Prostate gland (tissue), 2 donors: ENCODE results near the gene LRRN2. TPM values are rescaled to one million over a fixed set of nuclear protein-coding genes. Genes with fewer than 3 reads are reported as not detected.

Experiments used
- DNase-seq: peaks from one replicate; pipeline ENCODE4 v3.0.0-alpha.2; 2019; ENCODE audit warnings: low spot score
- H3K27ac ChIP-seq, 2 donors: fragments of 200-600 bp; sonication (generic); 2 replicates each; pipeline ENCODE4 v1.5.1; 2017 to 2019
- H3K27me3 ChIP-seq: fragments of 200-600 bp; sonication (generic); replicated peaks from 2 replicates; pipeline ENCODE4 v1.5.1; 2019; ENCODE audit not compliant: insufficient read depth
- H3K36me3 ChIP-seq, 2 donors: fragments of 200-600 bp; sonication (generic); 1 replicate in 1 of 2; 2 replicates in 1 of 2; pipeline versions ENCODE4 v1.5.1 to v1.8.1; 2017 to 2019
- H3K4me1 ChIP-seq: fragments of 200-600 bp; sonication (generic); replicated peaks from 2 replicates; pipeline ENCODE4 v1.5.1; 2019
- H3K4me3 ChIP-seq, 2 donors: fragments of 200-600 bp; sonication (generic); 2 replicates each; pipeline ENCODE4 v1.5.1; 2017 to 2019
- H3K9me3 ChIP-seq: fragments of 200-600 bp; sonication (generic); 2 replicates; pipeline ENCODE4 v1.5.1; 2017
- POLR2A ChIP-seq: fragments of 450-650 bp; IDR thresholded peaks from one replicate; pipeline ENCODE4 v1.6.1; 2016; ENCODE audit warnings: antibody characterized with exemption, mild to moderate bottlenecking
- POLR2AphosphoS5 ChIP-seq: sonication (generic); formaldehyde crosslinking; IDR thresholded peaks from one replicate; pipeline ENCODE4 v1.6.1; 2017; ENCODE audit warnings: antibody characterized with exemption
- WGBS: methylation state at CpG from one replicate; pipeline ENCODE4 v1.1.5; 2018; 5-methylcytosine and 5-hydroxymethylcytosine counted together
- intact Hi-C: fragments of 100-400 bp; cut with DNase I; formaldehyde crosslinking; loops from one replicate; pipeline ENCODE4 v1.14.2; 2022
- total RNA-seq, 2 donors: library from RNA; depleted of rRNA; stranded (reverse); fragments of >200 nt; gene quantifications; one replicate each; pipeline ENCODE4 v1.1.0, GENCODE V29; 2016
- TF ChIP-seq, protein P1 (sequence below), 4 experiments: fragments of 200-600 bp in 2 of 4; fragments of 450-650 bp in 2 of 4; sonication (generic) in 2 of 4; IDR thresholded peaks; 1 replicate in 3 of 4; 2 replicates in 1 of 4; pipeline ENCODE4 v1.5.1; 2016 to 2019; ENCODE audit warnings: antibody characterized with exemption in 4 of 4, mild to moderate bottlenecking in 2 of 4, moderate library complexity in 2 of 4

The LRRN2 gene
- total RNA-seq, 2 donors from 2014 or later = 0.55 to 15.3 TPM

DNA sequence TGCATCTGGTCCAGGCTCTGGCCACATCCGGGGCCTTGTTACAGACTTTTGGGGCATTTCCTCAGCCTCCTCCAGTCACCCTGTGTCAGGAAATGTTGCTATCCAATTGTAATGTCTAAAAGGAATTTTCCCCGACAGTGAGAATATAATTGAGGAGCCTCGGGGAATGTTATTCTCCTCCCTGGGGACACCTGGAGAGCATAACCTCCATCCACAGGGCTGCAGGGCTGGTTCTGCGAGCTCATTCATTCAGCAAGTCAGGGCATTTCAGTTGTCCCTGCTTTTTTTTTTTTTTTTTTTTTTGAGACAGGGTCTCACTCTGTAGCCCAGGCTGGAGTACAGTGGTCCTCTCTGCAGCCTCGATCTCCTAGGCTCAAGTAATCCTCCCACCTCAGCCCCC, 96.7 kb downstream of the LRRN2 start:
- H3K9me3 ChIP-seq = no peaks in the 10 kb centered on the region
- no peaks in the 10 kb centered on the region for H3K27me3 ChIP-seq
- no peaks in the 10 kb centered on the region for H3K4me1 ChIP-seq
- DNase-seq = no peak
- intact Hi-C loops = no loop called here
- WGBS = 59% methylated on average over 5 of the region's 5 CpGs
- TF ChIP-seq POLR2AphosphoS5 (no peak), POLR2A (no peak)
- TF ChIP-seq, protein P1, sequence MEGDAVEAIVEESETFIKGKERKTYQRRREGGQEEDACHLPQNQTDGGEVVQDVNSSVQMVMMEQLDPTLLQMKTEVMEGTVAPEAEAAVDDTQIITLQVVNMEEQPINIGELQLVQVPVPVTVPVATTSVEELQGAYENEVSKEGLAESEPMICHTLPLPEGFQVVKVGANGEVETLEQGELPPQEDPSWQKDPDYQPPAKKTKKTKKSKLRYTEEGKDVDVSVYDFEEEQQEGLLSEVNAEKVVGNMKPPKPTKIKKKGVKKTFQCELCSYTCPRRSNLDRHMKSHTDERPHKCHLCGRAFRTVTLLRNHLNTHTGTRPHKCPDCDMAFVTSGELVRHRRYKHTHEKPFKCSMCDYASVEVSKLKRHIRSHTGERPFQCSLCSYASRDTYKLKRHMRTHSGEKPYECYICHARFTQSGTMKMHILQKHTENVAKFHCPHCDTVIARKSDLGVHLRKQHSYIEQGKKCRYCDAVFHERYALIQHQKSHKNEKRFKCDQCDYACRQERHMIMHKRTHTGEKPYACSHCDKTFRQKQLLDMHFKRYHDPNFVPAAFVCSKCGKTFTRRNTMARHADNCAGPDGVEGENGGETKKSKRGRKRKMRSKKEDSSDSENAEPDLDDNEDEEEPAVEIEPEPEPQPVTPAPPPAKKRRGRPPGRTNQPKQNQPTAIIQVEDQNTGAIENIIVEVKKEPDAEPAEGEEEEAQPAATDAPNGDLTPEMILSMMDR (IDR thresholded peaks at IDR 0.05) = no peak
- H3K4me3 ChIP-seq = no peak overlapping the region
- H3K27ac ChIP-seq = no peak overlapping the region
- H3K36me3 ChIP-seq = no peaks in the 10 kb centered on the region

DNA sequence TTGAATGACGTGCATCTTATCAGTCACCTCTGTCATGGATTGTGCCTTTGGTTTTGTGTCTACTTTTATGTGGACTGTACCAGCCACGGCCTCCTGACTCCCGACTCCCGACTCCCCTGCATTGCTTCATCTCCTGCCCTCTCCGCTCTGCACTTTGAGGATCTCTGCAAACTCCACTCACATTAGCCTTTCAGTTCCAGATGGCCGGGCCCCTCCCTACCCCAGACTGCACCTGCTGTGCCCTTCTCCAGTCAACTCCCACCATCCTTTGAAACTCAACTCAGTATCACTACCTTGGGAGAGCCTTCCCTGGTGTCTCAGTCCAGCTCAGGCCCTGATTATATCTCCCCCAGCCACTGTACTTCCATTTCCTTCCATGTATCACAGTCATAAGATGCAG, 97.9 kb downstream of the LRRN2 start:
- Histone ChIP-seq H3K27me3 (no peaks in the 10 kb centered on the region), H3K9me3 (no peaks in the 10 kb centered on the region), H3K4me3 (no peak overlapping the region), H3K36me3 (no peaks in the 10 kb centered on the region), H3K27ac (no peak overlapping the region), H3K4me1 (no peaks in the 10 kb centered on the region)
- TF ChIP-seq, protein P1 (IDR thresholded peaks at IDR 0.05) = no peak
- TF ChIP-seq POLR2A (no peak), POLR2AphosphoS5 (no peak)
- intact Hi-C loops = no loop called here
- DNase-seq = no peak
- 86% methylated on average over 5 of the region's 6 CpGs for WGBS

DNA sequence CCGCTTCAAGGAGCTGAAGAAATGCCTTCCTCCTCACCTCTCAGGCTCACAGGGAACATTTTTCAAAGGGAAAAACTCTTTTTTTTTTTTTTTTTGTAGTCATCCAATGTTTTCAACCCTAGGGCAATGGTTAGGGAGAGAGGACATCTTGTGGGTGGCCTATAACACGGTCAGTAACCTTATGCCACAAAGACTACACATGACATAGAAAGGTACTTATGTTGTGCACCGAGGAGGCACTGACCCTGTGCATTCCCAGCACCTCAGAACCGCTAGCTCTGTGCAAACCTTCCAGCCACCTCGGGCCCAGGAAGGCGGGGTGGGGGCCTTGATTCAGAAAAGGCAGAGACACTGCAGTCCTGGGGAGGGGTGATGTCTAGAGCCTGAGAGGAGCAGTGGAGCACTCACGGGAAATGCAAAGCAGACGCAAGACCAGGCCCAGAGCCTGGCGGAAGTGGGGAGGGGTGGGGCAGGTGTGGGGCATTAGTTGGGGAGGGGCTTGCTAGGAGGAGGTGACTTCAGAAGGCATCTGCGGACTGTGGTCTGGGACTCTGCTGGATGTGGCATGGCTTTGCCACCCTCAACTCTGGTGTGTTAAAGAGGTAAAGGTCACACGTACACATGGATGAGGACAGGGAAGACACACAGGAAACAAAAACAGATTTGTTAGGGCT, 100.7 kb downstream of the LRRN2 start:
- intact Hi-C loops = no loop called here
- Histone ChIP-seq H3K9me3 (no peaks in the 10 kb centered on the region), H3K27me3 (no peaks in the 10 kb centered on the region), H3K4me1 (no peaks in the 10 kb centered on the region), H3K4me3 (no peak overlapping the region), H3K36me3 (no peaks in the 10 kb centered on the region), H3K27ac (no peak overlapping the region)
- WGBS = 75% methylated on average over 11 of the region's 11 CpGs
- TF ChIP-seq, protein P1 (IDR thresholded peaks at IDR 0.05) = no peak
- TF ChIP-seq POLR2AphosphoS5 (no peak), POLR2A (no peak)
- DNase-seq = no peak

DNA sequence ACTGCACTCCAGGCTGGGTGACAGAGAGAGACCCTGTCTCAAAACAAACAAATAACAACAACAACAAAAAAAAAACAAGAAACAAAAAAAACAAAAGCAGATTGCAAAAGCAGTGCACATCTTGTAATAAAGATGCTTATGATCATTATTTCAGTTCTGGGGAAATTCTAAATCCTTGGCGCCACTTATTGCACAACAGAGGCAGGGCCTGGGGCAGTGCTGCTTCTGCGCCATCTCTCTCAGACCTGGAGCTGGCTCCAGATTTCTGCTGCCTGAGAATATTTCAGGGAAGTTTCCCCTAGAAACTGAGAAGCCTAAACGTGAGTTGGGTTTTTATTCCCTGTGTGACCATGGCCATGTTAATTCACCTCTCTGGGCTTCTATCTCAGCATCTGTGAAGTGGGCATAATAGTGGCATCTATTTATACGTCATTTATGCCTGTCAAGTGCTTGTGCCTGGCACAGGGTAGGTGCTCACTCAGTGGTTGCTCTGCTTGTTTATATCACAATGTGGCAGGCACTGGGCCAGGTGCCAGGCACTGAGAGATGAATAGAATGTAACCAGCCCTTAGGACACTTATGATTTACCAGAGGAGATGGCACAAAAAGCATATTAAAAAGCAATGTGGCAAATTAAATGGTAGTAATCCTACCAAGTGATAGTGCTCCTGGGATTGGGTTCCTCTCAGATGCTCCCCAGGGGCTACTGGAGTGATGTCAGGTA, 101.5 kb downstream of the LRRN2 start:
- H3K27ac ChIP-seq = no peak overlapping the region
- no peaks in the 10 kb centered on the region for H3K9me3 ChIP-seq
- peak; percentile 20 for DNase-seq
- WGBS = 71% methylated on average over 4 of the region's 4 CpGs
- no peaks in the 10 kb centered on the region for H3K4me1 ChIP-seq
- TF ChIP-seq POLR2AphosphoS5 (no peak), POLR2A (no peak)
- TF ChIP-seq, protein P1 (IDR thresholded peaks at IDR 0.05) = no peak
- H3K4me3 ChIP-seq = no peak overlapping the region
- intact Hi-C loops = no loop called here
- H3K36me3 ChIP-seq = no peaks in the 10 kb centered on the region
- H3K27me3 ChIP-seq = no peaks in the 10 kb centered on the region

DNA sequence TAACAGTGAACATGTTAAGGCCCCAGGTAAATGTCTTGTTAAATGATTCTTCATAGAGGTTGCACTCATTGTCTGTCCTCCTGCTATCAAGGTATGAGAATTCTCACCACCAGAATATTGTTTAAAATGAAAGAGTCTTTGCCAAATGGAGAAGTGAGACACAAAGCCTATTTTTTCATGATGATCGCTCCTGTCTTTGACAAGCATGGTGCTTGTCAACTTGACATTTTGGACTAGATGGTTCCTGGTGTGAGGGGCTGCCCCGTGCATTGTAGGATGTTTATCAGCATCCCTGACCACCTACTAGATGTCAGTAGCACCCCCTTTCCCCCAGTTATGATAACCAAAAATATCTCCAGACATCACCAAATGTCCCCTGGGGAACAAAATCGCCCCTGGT, 103.8 kb downstream of the LRRN2 start:
- H3K4me3 ChIP-seq = no peak overlapping the region
- intact Hi-C loops = no loop called here
- no peaks in the 10 kb centered on the region for H3K36me3 ChIP-seq
- no peaks in the 10 kb centered on the region for H3K4me1 ChIP-seq
- TF ChIP-seq, protein P1 (IDR thresholded peaks at IDR 0.05) = no peak
- no peak for TF ChIP-seq POLR2A
- no peak for TF ChIP-seq POLR2AphosphoS5
- no peaks in the 10 kb centered on the region for H3K9me3 ChIP-seq
- DNase-seq = no peak
- WGBS = 92% methylated on average over 3 of the region's 3 CpGs
- no peaks in the 10 kb centered on the region for H3K27me3 ChIP-seq
- H3K27ac ChIP-seq = no peak overlapping the region
